IPS-NIHi11 (cell line): ENCODE measurements around the gene MAPT.
"Not testable (repeated sequence)": the region's sequence is repeated elsewhere in the genome, so short reads cannot be mapped to it uniquely, and the experiment has no call there.

ENCODE experiments used
- DNase-seq: peaks from one replicate; pipeline ENCODE4 v3.0.0; 2012; ENCODE audit warnings: mixed read lengths, low spot score

Gene MAPT

DNA sequence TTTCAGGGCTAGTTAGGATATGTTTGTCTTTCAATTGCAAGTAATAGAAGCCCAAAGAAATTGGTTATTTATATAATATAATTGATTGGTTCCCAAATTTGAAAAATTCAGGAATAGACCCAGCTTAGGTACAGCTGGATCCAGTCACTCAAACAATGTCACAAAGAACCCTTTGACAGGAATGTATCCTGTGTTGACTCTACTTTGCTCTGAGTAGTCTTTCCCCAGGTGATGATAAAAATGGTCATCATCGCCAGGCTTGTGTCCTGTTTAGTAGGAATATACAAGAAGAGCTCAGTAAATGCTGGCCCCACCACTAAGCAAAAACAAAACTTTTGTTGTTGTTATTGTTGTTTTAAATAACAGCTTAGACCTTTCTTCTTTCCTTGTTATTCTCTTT is 35.0 kb downstream of the MAPT start:
- no peak for DNase-seq

DNA sequence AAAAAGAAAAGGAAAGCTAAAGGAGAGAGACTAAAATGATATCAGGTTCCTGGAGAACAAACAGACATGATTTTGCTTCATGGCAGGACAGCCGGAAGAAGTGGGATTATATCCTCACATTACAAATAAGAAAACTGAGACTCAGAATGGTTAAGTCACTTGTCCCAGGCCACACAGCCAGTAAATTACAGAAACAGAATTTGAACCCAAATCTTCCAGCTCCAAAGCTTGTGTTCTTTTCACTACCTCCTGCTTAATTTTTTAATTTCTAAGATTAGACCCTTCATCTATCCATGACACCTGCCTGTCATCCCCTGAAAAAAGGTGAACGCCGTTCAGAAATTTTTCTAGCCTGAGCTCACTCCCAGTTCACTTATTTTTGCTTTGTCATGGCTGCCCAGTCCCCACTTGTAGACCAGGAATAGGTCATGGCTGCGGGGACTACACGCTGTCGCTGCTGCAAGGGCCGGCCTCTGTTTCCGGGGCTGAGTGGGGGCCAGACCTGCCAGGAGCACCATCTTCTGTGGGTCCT is 36.1 kb downstream of the MAPT start:
- DNase-seq: no peak

GRCh38 chr17:45931677-45932076 is 37.3 kb downstream of the MAPT start:
- DNase-seq: no peak

DNA sequence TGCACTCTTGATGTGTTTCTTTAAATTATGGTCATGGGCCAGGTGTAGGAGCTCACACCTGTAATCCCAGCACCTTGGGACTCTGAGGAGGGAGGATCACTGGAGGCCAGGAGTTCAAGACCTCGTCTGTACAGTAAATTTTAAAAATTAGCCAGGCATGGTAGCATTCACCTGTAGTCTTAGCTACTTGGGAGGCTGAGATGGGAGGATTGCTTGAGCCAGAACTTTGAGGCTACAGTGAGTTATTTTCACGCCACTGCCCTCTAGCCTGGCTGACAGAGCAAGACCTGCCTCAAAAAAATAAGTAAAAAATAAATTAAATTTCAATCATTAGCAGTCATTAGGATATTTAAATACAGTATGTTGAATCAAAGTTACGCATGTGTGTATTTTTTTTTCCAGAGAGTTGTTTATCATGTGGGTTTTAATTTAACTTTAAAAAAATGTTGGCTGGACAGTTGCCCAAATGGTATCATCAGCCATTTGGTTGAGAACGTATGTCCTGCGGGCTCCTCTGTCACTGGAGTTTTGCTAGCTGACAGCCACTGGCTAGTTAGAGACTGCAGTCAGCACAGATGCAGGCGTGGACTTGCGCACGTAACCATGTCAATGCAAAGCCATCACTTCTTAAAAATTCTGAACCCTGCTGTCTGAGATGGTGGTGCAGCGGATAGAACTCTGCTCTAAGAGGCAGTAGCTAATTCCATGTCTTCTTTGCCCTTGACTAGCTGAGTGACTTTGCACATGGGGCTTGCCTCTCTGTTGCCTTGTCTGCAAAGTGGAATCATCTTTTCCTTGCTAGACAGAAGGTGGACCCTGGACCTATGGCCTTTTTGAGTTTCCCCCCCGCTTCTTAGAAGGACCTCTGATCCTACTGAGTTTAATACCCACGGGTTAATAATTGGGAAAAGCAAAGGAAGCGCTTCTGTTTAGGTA is 40.0 kb downstream of the MAPT start:
- DNase-seq: no peak

DNA sequence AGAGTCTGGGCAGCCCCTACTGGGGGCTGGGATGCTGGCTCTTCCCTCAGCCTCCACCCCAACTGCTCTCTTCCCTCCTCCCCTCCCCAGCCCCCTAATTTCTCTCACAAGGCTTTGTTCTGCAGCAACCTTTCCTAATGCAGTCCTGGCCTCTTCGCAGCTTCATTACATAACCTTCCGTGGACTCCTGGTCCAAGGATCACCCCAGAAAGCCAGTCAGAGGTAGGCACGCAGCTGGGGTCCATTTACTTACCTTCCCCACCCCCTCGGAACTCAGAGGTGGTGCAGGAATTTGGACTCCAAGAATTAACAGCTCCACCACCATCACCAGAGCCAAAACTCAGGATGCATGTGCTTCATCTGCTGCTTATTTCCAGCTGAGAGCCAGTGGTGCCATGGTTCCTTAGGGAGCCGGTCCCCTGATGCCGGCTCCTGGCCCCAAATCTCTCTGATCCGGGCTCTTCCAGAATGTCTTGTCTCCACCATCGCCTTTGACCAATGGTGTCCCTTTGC is 40.9 kb downstream of the MAPT start:
- no peak for DNase-seq

DNA sequence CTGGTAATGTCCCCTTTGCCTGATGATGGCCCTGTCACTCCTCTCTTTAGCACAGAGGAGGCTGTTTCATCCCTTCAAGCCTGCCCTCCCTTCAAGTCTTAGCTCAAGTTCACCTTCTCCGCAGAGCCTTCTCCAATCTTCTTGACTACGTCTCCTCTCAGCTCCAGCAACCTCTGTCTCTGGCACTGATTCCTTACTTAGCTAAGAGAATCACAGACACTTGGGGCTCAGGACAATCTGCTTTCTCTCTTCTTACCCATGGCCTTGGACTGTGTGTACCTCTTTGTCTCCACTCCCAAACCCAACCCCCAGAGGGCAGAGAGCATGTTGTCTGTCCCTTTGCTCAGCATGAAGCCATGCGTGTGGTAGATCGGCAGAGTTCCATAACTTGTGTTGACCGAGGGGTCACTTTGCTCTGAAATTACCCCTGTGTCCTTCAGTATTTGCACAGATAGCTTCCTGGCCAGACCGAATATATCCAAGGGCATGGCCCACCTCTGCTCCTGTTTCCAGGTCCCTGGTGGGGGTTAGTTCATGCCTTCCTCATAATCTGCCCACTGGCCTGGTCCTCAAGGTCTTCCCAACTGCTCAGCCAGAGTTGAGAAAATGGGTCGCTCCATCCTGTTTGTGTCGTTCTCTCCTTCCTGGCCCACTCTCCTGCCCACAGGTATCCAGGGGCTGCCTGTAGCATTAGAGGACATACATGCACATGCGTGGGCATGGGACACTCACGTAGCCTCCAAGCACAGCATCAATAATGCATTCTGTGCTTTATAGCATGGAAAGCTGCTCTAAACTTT is 41.6 kb downstream of the MAPT start:
- no peak for DNase-seq

DNA sequence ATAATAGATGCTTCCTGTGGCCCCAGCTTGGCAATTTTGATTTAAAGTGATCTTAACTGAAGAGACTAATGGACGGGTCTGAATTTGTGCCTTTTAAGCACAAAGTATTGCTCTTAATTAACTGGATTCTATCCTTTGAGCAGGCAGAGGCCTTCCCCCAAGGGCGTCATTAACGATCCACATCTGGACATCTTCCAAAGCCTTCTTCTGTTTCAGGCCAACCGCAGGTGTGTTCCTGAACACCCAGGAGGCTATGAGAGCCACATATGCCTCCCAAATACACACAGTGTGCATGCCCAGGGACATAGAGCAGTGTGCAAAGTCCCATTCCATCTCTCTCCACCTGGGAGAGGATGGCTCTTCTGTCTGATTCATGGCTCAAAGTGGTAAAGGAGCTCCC is 42.3 kb downstream of the MAPT start:
- DNase-seq: no peak

- not testable (repeated sequence) for DNase-seq
These were observed 42.8 kb downstream of the MAPT start for GRCh38 chr17:45937186-45937585.

DNA sequence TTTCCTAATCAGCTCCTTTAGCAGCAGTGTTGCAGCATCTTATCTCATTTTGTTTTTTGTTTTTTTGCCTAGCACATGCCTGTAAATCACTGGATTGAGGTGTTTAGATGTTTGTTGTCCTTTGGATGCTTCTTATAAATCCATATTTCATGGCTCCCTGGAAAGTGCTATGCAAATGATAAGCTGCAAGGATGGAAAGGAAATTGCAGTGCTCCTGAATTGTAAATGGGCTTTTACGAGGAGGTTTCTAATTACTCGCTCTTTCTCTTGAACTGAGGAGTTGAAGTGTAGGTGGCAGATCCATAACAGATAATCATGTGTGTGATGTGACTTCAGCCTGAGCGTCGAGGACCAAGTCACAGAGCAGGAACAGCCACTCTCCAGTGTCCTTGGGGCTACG is 45.0 kb downstream of the MAPT start:
- no peak for DNase-seq

DNA sequence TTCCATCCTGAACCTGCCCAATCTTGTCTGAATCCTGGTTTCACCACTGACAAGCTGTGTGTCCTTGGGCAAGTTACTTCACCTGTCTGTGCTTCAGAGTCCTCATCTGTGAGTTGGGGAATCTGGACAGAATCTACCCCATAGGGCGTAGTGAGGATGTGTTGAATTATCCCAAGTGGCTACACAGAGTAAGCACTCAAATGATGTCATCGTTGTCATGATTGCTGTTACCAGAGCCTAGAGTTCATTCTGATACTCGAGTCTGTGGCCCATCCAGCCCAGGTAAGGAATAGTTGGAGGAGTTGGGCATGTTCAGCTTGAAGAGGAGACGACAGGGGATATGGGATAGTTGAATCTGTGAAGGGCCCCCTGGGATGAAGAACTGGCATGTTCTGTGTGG is 45.9 kb downstream of the MAPT start:
- DNase-seq: no peak

- DNase-seq: no peak
These were observed 46.5 kb downstream of the MAPT start for GRCh38 chr17:45940826-45941225.

DNA sequence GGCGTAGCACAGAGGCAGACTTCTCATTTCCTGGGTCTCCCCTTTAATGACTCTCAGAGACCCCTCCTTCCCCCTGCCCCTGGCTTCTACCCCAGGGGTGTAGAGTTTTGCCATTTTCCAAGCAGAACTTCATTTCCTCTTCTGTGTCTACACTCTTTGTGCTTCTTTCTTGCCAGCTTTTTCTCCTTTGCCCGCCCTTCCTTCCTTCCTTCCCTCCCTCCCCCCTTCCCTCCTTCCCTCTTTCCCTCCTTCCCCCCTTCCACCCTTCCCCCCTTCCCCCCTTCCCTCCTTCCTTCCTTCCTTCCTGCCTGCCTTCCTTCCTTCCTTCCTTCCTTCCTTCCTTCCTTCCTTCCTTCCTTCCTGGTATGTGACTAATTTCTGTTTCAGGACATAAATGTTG is 47.0 kb downstream of the MAPT start:
- DNase-seq: no peak

GRCh38 chr17:45942284-45942683 is 47.9 kb downstream of the MAPT start:
- DNase-seq: peak; percentile 48

DNA sequence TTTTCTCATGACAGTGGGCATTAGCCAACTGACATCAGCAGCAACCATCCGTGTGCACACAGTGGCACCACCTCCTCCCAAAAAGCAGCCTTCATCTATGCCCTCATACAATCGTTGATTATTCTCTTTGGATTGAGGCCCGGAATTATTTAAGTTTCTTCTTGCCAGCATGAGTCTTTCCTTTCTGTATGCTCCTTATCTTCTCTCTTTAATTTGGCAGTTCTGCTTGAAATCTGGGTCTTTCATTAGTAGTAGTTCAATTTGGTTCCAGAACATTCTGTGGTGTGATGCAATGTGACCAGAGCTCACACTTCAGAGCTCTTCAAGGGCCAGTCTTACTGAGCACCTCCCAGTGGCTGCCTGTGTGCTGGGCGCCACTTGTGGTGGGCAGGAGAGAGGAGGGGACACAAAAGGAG is 52.5 kb downstream of the MAPT start:
- no peak for DNase-seq

GRCh38 chr17:45948498-45948880 is 54.1 kb downstream of the MAPT start:
- DNase-seq: no peak

DNA sequence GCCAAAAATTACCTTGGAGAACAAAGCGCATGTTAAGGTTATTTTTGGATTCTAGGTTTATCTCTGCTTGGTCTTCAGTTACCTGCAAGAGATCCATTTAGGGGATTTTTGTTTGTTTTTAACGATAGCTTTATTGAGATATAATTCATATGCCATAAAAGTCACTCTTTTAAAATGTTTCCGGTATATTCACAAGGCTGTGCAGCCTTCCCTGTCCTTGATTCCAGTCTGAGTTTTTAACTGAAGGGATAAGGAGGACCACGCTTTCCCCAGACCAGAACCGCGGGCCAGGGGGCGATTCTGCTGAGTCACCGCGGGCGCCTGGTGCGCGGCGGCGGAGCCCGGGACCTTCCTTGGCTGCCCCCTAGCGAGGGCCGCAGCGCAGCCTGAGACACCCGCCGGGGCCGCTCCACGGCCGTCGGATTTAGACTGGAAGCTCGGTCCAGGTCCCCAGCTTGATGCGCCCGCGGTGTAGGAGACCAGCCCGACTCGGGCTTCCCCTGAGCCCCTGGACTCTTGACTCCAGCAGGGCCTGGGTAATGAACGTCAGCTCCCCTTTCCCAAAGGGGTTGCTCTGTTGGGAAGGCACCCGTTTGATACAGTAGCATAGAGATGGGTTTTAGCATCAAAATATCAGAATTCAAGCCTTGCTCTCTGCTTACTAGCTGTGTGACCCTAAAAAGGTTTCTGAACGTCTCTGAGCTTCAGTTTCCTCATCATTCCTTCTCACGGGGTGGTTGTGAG is 54.7 kb downstream of the MAPT start:
- peak; percentile 93 for DNase-seq

GRCh38 chr17:45949755-45950320 is 55.5 kb downstream of the MAPT start:
- DNase-seq: no peak

DNA sequence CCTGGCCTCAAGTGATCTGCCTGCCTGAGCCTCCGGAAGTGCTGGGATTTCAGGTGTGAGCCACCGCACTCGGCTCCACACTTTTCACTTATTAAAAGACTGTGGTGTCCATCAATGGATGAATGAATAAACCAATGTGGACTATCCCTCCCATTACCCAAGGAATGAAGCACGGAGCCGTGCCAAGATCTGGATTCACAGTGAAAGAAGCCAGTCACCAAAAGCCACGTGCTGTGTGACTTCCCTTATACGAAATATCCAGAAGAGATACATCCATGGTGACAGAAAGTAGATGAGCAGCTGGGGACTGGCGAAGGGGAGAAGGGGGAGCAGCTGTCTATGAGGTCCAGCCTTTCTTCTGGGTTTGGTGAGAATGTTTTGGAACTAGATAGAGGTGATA is 56.5 kb downstream of the MAPT start:
- no peak for DNase-seq

GRCh38 chr17:45951403-45951802 is 57.0 kb downstream of the MAPT start:
- DNase-seq: no peak

- DNase-seq: no peak
These were observed 57.6 kb downstream of the MAPT start for GRCh38 chr17:45951941-45952340.

- DNase-seq: no peak
These were observed 58.5 kb downstream of the MAPT start for GRCh38 chr17:45952814-45953320.
